GM20000 (cell line): Measurements from ENCODE around the gene COA3.

Experiments used
- DNase-seq: peaks from one replicate; pipeline ENCODE4 v3.0.0; 2012; ENCODE audit warnings: low spot score
- CTCF ChIP-seq: IDR thresholded peaks from 2 replicates; pipeline ENCODE4 v1.5.1; 2012; ENCODE audit warnings: mild to moderate bottlenecking, control low read depth; ENCODE audit errors: extremely low read depth, missing control alignments

The COA3 gene

GRCh38 chr17:42759982-42760651 is 38.4 kb downstream of the COA3 start:
- no peak for TF ChIP-seq CTCF
- DNase-seq = peak; percentile 68

- no peak for DNase-seq
- no peak for TF ChIP-seq CTCF
Measured at GRCh38 chr17:42754782-42755181, 43.7 kb downstream of the COA3 start.

- no peak for DNase-seq
- TF ChIP-seq CTCF = no peak
Measured at GRCh38 chr17:42751628-42752027, 46.9 kb downstream of the COA3 start.

- no peak for TF ChIP-seq CTCF
- DNase-seq = no peak
Measured at GRCh38 chr17:42750739-42751344, 47.7 kb downstream of the COA3 start.

DNA sequence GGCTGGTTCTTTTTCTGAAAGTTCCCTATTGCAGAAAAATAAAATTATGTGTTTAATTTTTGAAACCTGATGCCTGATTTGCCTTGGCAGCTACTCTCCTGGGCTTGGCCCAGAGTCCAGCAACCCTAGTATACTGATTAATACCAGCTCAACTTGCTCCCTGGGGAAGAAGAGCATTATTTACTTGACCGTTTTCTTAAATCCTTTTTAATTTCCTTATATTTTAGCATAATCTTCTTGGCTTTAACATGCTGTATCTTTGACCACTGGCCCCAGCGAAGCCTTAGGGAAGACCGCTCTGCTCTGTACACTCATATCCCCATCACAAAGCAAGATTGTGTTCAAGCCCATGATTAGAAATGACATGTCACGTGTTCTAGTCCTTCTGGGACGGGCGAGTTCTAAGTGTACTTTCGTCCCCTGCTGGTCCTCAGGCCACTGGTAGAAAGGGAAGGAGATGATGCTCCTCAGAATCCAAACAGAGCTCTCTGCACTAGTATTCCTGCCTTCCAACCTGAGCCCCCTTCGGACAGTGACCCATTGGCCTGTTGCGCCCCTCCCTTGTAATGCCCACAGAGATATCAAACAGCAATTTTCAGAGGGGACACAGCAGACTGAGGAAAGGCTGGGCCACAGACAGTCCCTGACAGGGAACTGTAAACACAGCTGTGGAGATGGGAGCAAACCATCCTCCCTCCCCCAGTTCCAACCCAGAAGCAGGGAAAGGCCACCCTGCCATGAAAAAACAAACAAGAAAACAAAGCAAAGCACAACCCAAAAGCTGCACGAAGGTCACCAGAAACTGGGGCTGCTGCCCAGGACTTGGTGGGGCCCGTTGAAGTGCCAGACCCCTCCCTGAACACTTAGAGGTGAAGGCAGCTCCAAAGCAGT is 49.4 kb downstream of the COA3 start:
- no peak for TF ChIP-seq CTCF
- no peak for DNase-seq

GRCh38 chr17:42748202-42748907 is 50.1 kb downstream of the COA3 start:
- TF ChIP-seq CTCF = no peak

More at GRCh38 chr17:42748202-42748907, 50.1 kb downstream of the COA3 start:
- no peak for DNase-seq
